Adrenal gland (tissue), 5 donors: ENCODE measurements around the gene KIF1A.

Experiments used
- POLR2A ChIP-seq, 2 donors: fragments of 450-650 bp; IDR thresholded peaks; one replicate each; pipeline ENCODE4 v1.6.1; 2017; ENCODE audit warnings: antibody characterized with exemption in 2 of 2, mild to moderate bottlenecking in 2 of 2, moderate library complexity in 1 of 2
- TF ChIP-seq, protein P1 (sequence below), 6 experiments: fragments of 450-650 bp in 4 of 6; fragments of 200-600 bp in 2 of 6; sonication (generic) in 1 of 6; IDR thresholded peaks; 1 replicate in 5 of 6; 2 replicates in 1 of 6; pipeline versions ENCODE4 v1.5.1 to v1.8.0; 2016 to 2021; ENCODE audit warnings: antibody characterized with exemption in 6 of 6, mild to moderate bottlenecking in 2 of 6, moderate library complexity in 1 of 6
- donor health status: DM: no; HTN: no; CAD: no.

DNA sequence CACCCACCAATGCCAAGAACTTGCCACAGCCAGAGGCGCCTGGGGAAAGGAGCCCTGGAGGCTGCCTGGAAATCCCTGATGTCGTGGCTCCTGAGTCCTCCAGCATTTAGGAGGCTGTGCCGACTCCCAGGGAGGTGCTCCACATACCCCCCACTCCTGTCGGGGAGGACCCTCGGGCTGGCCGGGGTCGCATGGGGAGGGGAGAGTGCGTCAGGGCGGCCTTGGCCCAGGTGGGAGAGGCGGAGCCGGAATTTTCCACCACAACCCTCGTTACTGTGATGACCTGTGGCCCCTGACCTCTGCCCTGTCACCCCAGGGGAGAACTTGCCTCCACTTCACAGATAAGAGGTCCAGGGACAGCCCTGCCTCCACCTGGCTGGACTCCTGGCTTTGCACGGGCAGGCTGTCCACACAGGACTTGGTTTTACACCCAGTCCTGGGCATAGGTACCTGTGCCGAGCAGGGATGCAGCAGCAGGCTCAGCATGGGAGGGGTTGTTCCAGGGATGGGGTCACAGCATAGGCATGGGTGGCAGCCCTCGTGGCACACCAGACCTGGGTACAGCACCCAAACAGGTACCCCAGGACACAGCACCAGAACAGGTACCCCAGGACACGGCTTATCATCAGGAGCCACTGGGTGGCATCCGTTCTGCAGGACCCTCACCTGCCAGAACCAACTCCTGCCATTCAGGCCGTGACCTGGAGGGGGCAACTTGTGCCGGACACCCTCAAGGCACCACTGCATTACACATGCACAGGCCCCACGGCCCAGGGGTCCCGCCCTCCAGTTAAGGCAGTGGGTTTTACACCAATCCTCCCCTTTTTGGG, 36.3 kb upstream of the KIF1A start:
- TF ChIP-seq, protein P1, sequence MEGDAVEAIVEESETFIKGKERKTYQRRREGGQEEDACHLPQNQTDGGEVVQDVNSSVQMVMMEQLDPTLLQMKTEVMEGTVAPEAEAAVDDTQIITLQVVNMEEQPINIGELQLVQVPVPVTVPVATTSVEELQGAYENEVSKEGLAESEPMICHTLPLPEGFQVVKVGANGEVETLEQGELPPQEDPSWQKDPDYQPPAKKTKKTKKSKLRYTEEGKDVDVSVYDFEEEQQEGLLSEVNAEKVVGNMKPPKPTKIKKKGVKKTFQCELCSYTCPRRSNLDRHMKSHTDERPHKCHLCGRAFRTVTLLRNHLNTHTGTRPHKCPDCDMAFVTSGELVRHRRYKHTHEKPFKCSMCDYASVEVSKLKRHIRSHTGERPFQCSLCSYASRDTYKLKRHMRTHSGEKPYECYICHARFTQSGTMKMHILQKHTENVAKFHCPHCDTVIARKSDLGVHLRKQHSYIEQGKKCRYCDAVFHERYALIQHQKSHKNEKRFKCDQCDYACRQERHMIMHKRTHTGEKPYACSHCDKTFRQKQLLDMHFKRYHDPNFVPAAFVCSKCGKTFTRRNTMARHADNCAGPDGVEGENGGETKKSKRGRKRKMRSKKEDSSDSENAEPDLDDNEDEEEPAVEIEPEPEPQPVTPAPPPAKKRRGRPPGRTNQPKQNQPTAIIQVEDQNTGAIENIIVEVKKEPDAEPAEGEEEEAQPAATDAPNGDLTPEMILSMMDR (IDR thresholded peaks at IDR 0.05): no peak
- no peak for TF ChIP-seq POLR2A (IDR thresholded peaks at IDR 0.05)
